ENCODE results near the gene ASCC3. TPM values are rescaled to one million over a fixed set of nuclear protein-coding genes. Genes with fewer than 3 reads are reported as not detected.

ASCC3 gene
- total RNA-seq, 2 experiments from 2014 or later = 28.5 to 47.5 TPM

DNA sequence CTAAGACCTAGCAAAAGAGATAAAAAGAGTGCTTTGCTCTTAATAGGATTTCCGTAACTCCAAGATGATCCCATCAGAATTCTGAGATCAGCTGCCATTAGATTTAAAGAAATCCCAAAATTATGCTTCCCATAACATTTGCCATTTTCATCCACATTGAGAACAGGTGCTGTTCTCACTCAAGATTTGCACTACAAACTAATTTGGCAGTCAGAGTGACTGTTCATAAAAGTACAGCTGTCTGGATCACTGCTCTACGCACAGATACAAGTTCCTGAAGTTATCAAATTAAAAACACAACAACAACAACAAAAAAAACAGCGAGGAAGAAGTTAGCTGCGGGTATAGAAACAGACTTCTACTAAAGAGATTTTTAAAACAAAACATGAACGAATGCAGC is 58.1 kb downstream of the ASCC3 start:
- H4K20me1 ChIP-seq (ENCODE audit: insufficient read depth, low read length) = no peaks in the 10 kb centered on the region
- no TSS peak for BruUV-seq (replicated peaks)
- H2AFZ ChIP-seq (ENCODE audit: low read length) = no peak overlapping the region
- CTCF ChIA-PET (ENCODE audit: unreplicated experiment) = no interaction called here
- H3K36me3 ChIP-seq (ENCODE audit: insufficient read depth, low read length) = no peaks in the 10 kb centered on the region
- DNase-seq (ENCODE audit: low spot score) = no peak
- TF ChIP-seq EZH2phosphoT487 (IDR thresholded peaks at IDR 0.05; ENCODE audit: borderline replicate concordance, low read depth, low read length) (no peak), CTCF (conservative IDR thresholded peaks at IDR 0.05; ENCODE audit: low read length) (no peak)
- intact Hi-C loops (cut with micrococcal nuclease; ENCODE audit: unreplicated experiment) = no loop called here
- H3K4me1 ChIP-seq (ENCODE audit: insufficient read depth, low read length, poor library complexity, severe bottlenecking) = no peaks in the 10 kb centered on the region
- no peaks in the 10 kb centered on the region for H3K79me2 ChIP-seq (ENCODE audit: insufficient read depth, low read depth, low read length)
- H3K4me2 ChIP-seq (ENCODE audit: low read length) = no peak overlapping the region
- H3K4me3 ChIP-seq (ENCODE audit: low read depth, low read length, poor library complexity, severe bottlenecking) = no peak overlapping the region
- no peak overlapping the region for H3K27ac ChIP-seq (ENCODE audit: low read depth, low read length, poor library complexity, severe bottlenecking)
- H3K9me2 ChIP-seq (ENCODE audit: insufficient read depth, low read length) = no peaks in the 10 kb centered on the region
- POLR2A ChIA-PET = interaction anchor here (1.2 kb wide), 1 partner anchor 40 kb away, joined by 3 read pairs; no protein-coding TSS in a partner anchor
- no peaks in the 10 kb centered on the region for H3K9me3 ChIP-seq (ENCODE audit: low read length)

GRCh38 chr6:100818066-100818465 is 63.1 kb downstream of the ASCC3 start:
- no peak for TF ChIP-seq EZH2phosphoT487 (IDR thresholded peaks at IDR 0.05; ENCODE audit: borderline replicate concordance, low read depth, low read length)
- TF ChIP-seq CTCF (conservative IDR thresholded peaks at IDR 0.05; ENCODE audit: low read length) = no peak
- H3K9me3 ChIP-seq (ENCODE audit: low read length) = no peaks in the 10 kb centered on the region; the same call in 1 of the 2 replicates
- H4K20me1 ChIP-seq (ENCODE audit: insufficient read depth, low read length) = no peaks in the 10 kb centered on the region
- H3K4me1 ChIP-seq (ENCODE audit: insufficient read depth, low read length, poor library complexity, severe bottlenecking) = no peaks in the 10 kb centered on the region
- CTCF ChIA-PET (ENCODE audit: unreplicated experiment) = no interaction called here
- no TSS peak for BruUV-seq (replicated peaks)
- DNase-seq (ENCODE audit: low spot score) = no peak
- H3K4me2 ChIP-seq (ENCODE audit: low read length) = no peak overlapping the region
- intact Hi-C loops (cut with micrococcal nuclease; ENCODE audit: unreplicated experiment) = no loop called here
- no peaks in the 10 kb centered on the region for H3K9me2 ChIP-seq (ENCODE audit: insufficient read depth, low read length)
- no peak overlapping the region for H3K4me3 ChIP-seq (ENCODE audit: low read depth, low read length, poor library complexity, severe bottlenecking)
- POLR2A ChIA-PET = interaction anchor here (1.4 kb wide), 1 partner anchor 13 kb away, joined by 4 read pairs; no protein-coding TSS in a partner anchor
- no peak overlapping the region for H3K27ac ChIP-seq (ENCODE audit: low read depth, low read length, poor library complexity, severe bottlenecking)
- no peak overlapping the region for H2AFZ ChIP-seq (ENCODE audit: low read length)
- H3K79me2 ChIP-seq (ENCODE audit: insufficient read depth, low read depth, low read length) = peaks cover 10% of the 10 kb centered on the region; the same call in 1 of the 2 replicates
- H3K36me3 ChIP-seq (ENCODE audit: insufficient read depth, low read length) = no peaks in the 10 kb centered on the region

DNA sequence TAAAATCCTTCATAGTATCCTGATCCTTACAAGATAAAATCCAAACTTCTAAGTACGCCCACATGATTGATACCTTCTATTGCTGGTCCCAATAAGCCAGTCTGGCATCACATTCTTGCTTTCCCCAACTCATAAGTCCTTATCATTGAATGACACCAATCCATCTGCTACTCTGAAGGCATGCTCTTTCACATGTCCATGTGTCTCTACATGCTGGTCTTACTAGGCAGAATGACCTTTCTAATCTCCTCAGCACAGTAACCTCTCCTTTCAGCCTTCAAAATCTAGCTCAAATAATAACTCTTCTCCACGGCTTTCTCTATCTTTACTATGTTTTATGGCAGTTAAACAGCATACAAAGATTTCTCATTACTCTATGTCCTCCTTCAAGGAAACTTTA is 71.1 kb downstream of the ASCC3 start:
- CTCF ChIA-PET (ENCODE audit: unreplicated experiment) = no interaction called here
- DNase-seq (ENCODE audit: low spot score) = no peak
- H2AFZ ChIP-seq (ENCODE audit: low read length) = no peak overlapping the region
- H3K4me1 ChIP-seq (ENCODE audit: insufficient read depth, low read length, poor library complexity, severe bottlenecking) = no peaks in the 10 kb centered on the region
- POLR2A ChIA-PET = no interaction called here
- peaks cover 8% of the 10 kb centered on the region for H3K36me3 ChIP-seq (ENCODE audit: insufficient read depth, low read length)
- TF ChIP-seq CTCF (conservative IDR thresholded peaks at IDR 0.05; ENCODE audit: low read length) (no peak), EZH2phosphoT487 (IDR thresholded peaks at IDR 0.05; ENCODE audit: borderline replicate concordance, low read depth, low read length) (no peak)
- no peak overlapping the region for H3K4me3 ChIP-seq (ENCODE audit: low read depth, low read length, poor library complexity, severe bottlenecking)
- H4K20me1 ChIP-seq (ENCODE audit: insufficient read depth, low read length) = no peaks in the 10 kb centered on the region
- H3K9me3 ChIP-seq (ENCODE audit: low read length) = no peaks in the 10 kb centered on the region
- BruUV-seq (replicated peaks) = no TSS peak
- no peaks in the 10 kb centered on the region; the same call in 1 of the 2 replicates for H3K79me2 ChIP-seq (ENCODE audit: insufficient read depth, low read depth, low read length)
- intact Hi-C loops (cut with micrococcal nuclease; ENCODE audit: unreplicated experiment) = no loop called here
- H3K27ac ChIP-seq (ENCODE audit: low read depth, low read length, poor library complexity, severe bottlenecking) = no peak overlapping the region
- no peak overlapping the region for H3K4me2 ChIP-seq (ENCODE audit: low read length)
- H3K9me2 ChIP-seq (ENCODE audit: insufficient read depth, low read length) = no peaks in the 10 kb centered on the region

All from OCI-LY7 (cell line).